HEK293 (cell line): Measurements from ENCODE around the gene ZNF467.
A peak's percentile ranks its signal among the peaks of the same experiment; 100 is the strongest.

ENCODE experiments used
- BCL11A ChIP-seq: fragments of 450-650 bp; formaldehyde crosslinking; IDR thresholded peaks from 2 replicates; pipeline ENCODE4 v1.5.1; 2016; ENCODE audit warnings: low read depth, missing biosample characterization, missing genetic modification characterization
- BCL11B ChIP-seq: fragments of 450-650 bp; formaldehyde crosslinking; IDR thresholded peaks from 2 replicates; pipeline ENCODE4 v1.5.1; 2016; ENCODE audit warnings: low read depth, missing biosample characterization, missing genetic modification characterization
- EGR2 ChIP-seq: fragments of 450-650 bp; formaldehyde crosslinking; IDR thresholded peaks from 2 replicates; pipeline ENCODE4 v1.5.1; 2016; ENCODE audit warnings: low read depth, missing biosample characterization, missing genetic modification characterization
- GLI4 ChIP-seq: fragments of 450-650 bp; formaldehyde crosslinking; IDR thresholded peaks from 2 replicates; pipeline ENCODE4 v1.5.1; 2016; ENCODE audit warnings: missing biosample characterization, missing genetic modification characterization
- HIC1 ChIP-seq: fragments of 450-650 bp; formaldehyde crosslinking; IDR thresholded peaks from 2 replicates; pipeline ENCODE4 v1.5.1; 2016; ENCODE audit warnings: missing biosample characterization, missing genetic modification characterization
- HOXD13 ChIP-seq: sonication (generic); formaldehyde crosslinking; IDR thresholded peaks from 2 replicates; pipeline ENCODE4 v1.8.0; 2022; ENCODE audit warnings: missing genetic modification reagents, borderline replicate concordance
- KLF1 ChIP-seq: fragments of 450-650 bp; formaldehyde crosslinking; IDR thresholded peaks from 2 replicates; pipeline ENCODE4 v1.5.1; 2016; ENCODE audit warnings: missing biosample characterization, missing genetic modification characterization
- REPIN1 ChIP-seq: fragments of 450-650 bp; formaldehyde crosslinking; IDR thresholded peaks from 2 replicates; pipeline ENCODE4 v1.5.1; 2017; ENCODE audit warnings: missing biosample characterization, missing genetic modification characterization, low read depth
- SETDB1 ChIP-seq: IDR thresholded peaks from one replicate; pipeline ENCODE4 v1.6.1; 2017; ENCODE audit warnings: mild to moderate bottlenecking, low read length, moderate library complexity, mixed read lengths; ENCODE audit not compliant: insufficient read length
- TRIM28 ChIP-seq: IDR thresholded peaks from 2 replicates; pipeline ENCODE4 v1.6.1; 2011; ENCODE audit warnings: low read length, control low read depth, borderline replicate concordance
- ZBTB10 ChIP-seq: fragments of 450-650 bp; formaldehyde crosslinking; IDR thresholded peaks from 2 replicates; pipeline ENCODE4 v1.5.1; 2016; ENCODE audit warnings: missing biosample characterization, missing genetic modification characterization
- ZBTB11 ChIP-seq: fragments of 450-650 bp; formaldehyde crosslinking; conservative IDR thresholded peaks from 2 replicates; pipeline ENCODE4 v1.5.1; 2016; ENCODE audit warnings: low read depth, missing biosample characterization, missing genetic modification characterization
- ZBTB17 ChIP-seq: fragments of 450-650 bp; formaldehyde crosslinking; IDR thresholded peaks from 2 replicates; pipeline ENCODE4 v1.5.1; 2016; ENCODE audit warnings: missing biosample characterization, missing genetic modification characterization
- ZBTB21 ChIP-seq: fragments of 450-650 bp; formaldehyde crosslinking; IDR thresholded peaks from 2 replicates; pipeline ENCODE4 v1.5.1; 2017; ENCODE audit warnings: missing biosample characterization, missing genetic modification characterization
- ZBTB48 ChIP-seq: fragments of 450-650 bp; formaldehyde crosslinking; IDR thresholded peaks from 2 replicates; pipeline ENCODE4 v1.5.1; 2016; ENCODE audit warnings: missing biosample characterization, missing genetic modification characterization
- ZNF24 ChIP-seq: fragments of 450-650 bp; formaldehyde crosslinking; IDR thresholded peaks from 2 replicates; pipeline ENCODE4 v1.5.1; 2016; ENCODE audit warnings: missing biosample characterization, missing genetic modification characterization
- ZNF280D ChIP-seq: fragments of 450-650 bp; formaldehyde crosslinking; IDR thresholded peaks from 2 replicates; pipeline ENCODE4 v1.5.1; 2016; ENCODE audit warnings: missing biosample characterization, missing genetic modification characterization
- ZNF324 ChIP-seq: fragments of 450-650 bp; formaldehyde crosslinking; IDR thresholded peaks from 2 replicates; pipeline ENCODE4 v1.5.1; 2016; ENCODE audit warnings: missing biosample characterization, missing genetic modification characterization
- ZNF391 ChIP-seq: fragments of 450-650 bp; formaldehyde crosslinking; IDR thresholded peaks from 2 replicates; pipeline ENCODE4 v1.5.1; 2016; ENCODE audit warnings: low read depth, missing biosample characterization, missing genetic modification characterization, borderline replicate concordance
- ZNF555 ChIP-seq: fragments of 450-650 bp; formaldehyde crosslinking; conservative IDR thresholded peaks from 2 replicates; pipeline ENCODE4 v1.5.1; 2017; ENCODE audit warnings: missing biosample characterization, mild to moderate bottlenecking, missing genetic modification characterization, inconsistent platforms
- ZNF600 ChIP-seq: fragments of 450-650 bp; formaldehyde crosslinking; IDR thresholded peaks from 2 replicates; pipeline ENCODE4 v1.5.1; 2016; ENCODE audit warnings: missing biosample characterization, missing genetic modification characterization
- ZNF621 ChIP-seq: fragments of 450-650 bp; formaldehyde crosslinking; IDR thresholded peaks from 2 replicates; pipeline ENCODE4 v1.5.1; 2017; ENCODE audit warnings: missing biosample characterization, missing genetic modification characterization
- ZNF629 ChIP-seq: fragments of 450-650 bp; formaldehyde crosslinking; IDR thresholded peaks from 2 replicates; pipeline ENCODE4 v1.5.1; 2017; ENCODE audit warnings: missing biosample characterization, missing genetic modification characterization
- ZNF658 ChIP-seq: fragments of 450-650 bp; formaldehyde crosslinking; IDR thresholded peaks from 2 replicates; pipeline ENCODE4; 2016; ENCODE audit warnings: missing biosample characterization, missing genetic modification characterization
- ZNF692 ChIP-seq: fragments of 450-650 bp; formaldehyde crosslinking; IDR thresholded peaks from 2 replicates; pipeline ENCODE4 v1.5.1; 2016; ENCODE audit warnings: missing biosample characterization, missing genetic modification characterization
- ZNF768 ChIP-seq: fragments of 450-650 bp; formaldehyde crosslinking; IDR thresholded peaks from 2 replicates; pipeline ENCODE4 v1.5.1; 2018; ENCODE audit warnings: missing biosample characterization, mild to moderate bottlenecking, missing genetic modification characterization
- ZSCAN23 ChIP-seq: fragments of 450-650 bp; formaldehyde crosslinking; IDR thresholded peaks from 2 replicates; pipeline ENCODE4 v1.5.1; 2016; ENCODE audit warnings: missing biosample characterization, missing genetic modification characterization

The ZNF467 gene

GRCh38 chr7:149719050-149719899, 54.1 kb downstream of the ZNF467 start (continued):
- TF ChIP-seq HIC1 (peak; percentile 96), BCL11B (tag by site-specific recombination) (no peak), ZBTB48 (tag by site-specific recombination) (peak; percentile 82), ZNF658 (tag by site-specific recombination) (no peak), ZNF629 (tag by site-specific recombination) (peak; percentile 97), ZNF391 (tag by site-specific recombination) (peak; percentile 46; the same call in 1 of the 2 replicates), TRIM28 (peak; percentile 97), ZNF280D (tag by site-specific recombination) (peak; percentile 97), BCL11A (peak; percentile 93), GLI4 (tag by site-specific recombination) (no peak), KLF1 (no peak), ZNF324 (tag by site-specific recombination) (peak; percentile 99), EGR2 (tag by site-specific recombination) (no peak), ZBTB10 (tag by site-specific recombination) (peak; percentile 92), ZBTB21 (tag by site-specific recombination) (peak; percentile 88), ZNF768 (tag by site-specific recombination) (peak; percentile 77; the same call in 1 of the 2 replicates), HOXD13 (CRISPR knock-in tag) (no peak), ZBTB17 (tag by site-specific recombination) (peak; percentile 34; the same call in 1 of the 2 replicates), SETDB1 (peak; percentile 97), ZNF555 (tag by site-specific recombination) (no peak), ZNF600 (tag by site-specific recombination) (peak; percentile 55), ZBTB11 (no peak), ZNF24 (tag by site-specific recombination) (peak; percentile 91), ZNF692 (peak; percentile 89), REPIN1 (tag by site-specific recombination) (no peak), ZSCAN23 (tag by site-specific recombination) (peak; percentile 89; the same call in 1 of the 2 replicates), ZNF621 (tag by site-specific recombination) (no peak)
